ENCODE data around the gene KLHL3.

Gene KLHL3

GRCh38 chr5:137736496-137736895 lies 607 bp upstream of the KLHL3 start:
- POLR2A ChIA-PET, result interaction anchor here (0.5 to 1.8 kb wide), 2 partner anchors 17 to 294 kb away, joined by 3 to 5 read pairs; partner anchors contain the start of gene HNRNPA0
- Histone ChIP-seq H3K9me3 (ENCODE audit: control insufficient read depth, insufficient read depth, low read depth, low read length) (no peaks in the 10 kb centered on the region), H3K36me3 (ENCODE audit: control insufficient read depth in 2 of 2, insufficient read depth in 1 of 2, low read length in 2 of 2) (no peaks in the 10 kb centered on the region), H3K27ac (ENCODE audit: extremely low read depth, low read depth, low read length) (no peak overlapping the region), H3K4me3 (ENCODE audit: low read depth, low read length) (no peak overlapping the region), H3K4me1 (ENCODE audit: control insufficient read depth, insufficient read depth, low read length) (0 out of 2 replicates have a peak, but pooled peaks cover 6% of the 10 kb centered on the region)
- TF ChIP-seq ZNF394 (tag by site-specific recombination; IDR thresholded peaks at IDR 0.05; ENCODE audit: borderline replicate concordance) (no peak), ZNF202 (tag by site-specific recombination; IDR thresholded peaks at IDR 0.05; ENCODE audit: borderline replicate concordance) (no peak), ZNF354C (tag by site-specific recombination; IDR thresholded peaks at IDR 0.05; ENCODE audit: borderline replicate concordance, low read depth) (no peak), REST (tag by site-specific recombination; IDR thresholded peaks at IDR 0.05) (no peak)
- CTCF ChIA-PET, result interaction anchor here (0.7 to 10.2 kb wide), 12 partner anchors 9 to 416 kb away, joined by 3 to 201 read pairs (median 4); no protein-coding TSS in a partner anchor

- CTCF ChIA-PET, result interaction anchor here (0.5 to 10.2 kb wide), 7 partner anchors 16 to 415 kb away, joined by 3 to 201 read pairs (median 4); no protein-coding TSS in a partner anchor
These were observed 831 bp downstream of the KLHL3 start for GRCh38 chr5:137734962-137735554.

More at GRCh38 chr5:137734962-137735554, 831 bp downstream of the KLHL3 start:
- POLR2A ChIA-PET, result no interaction called here
- peak overlapping the region; percentile 1 for H3K4me3 ChIP-seq (ENCODE audit: low read depth, low read length)
- no peaks in the 10 kb centered on the region for H3K9me3 ChIP-seq (ENCODE audit: control insufficient read depth, insufficient read depth, low read depth, low read length)
- H3K36me3 ChIP-seq (ENCODE audit: control insufficient read depth in 2 of 2, insufficient read depth in 1 of 2, low read length in 2 of 2), result no peaks in the 10 kb centered on the region
- TF ChIP-seq ZNF843 (tag by site-specific recombination; IDR thresholded peaks at IDR 0.05) (no peak), ZNF362 (tag by site-specific recombination; IDR thresholded peaks at IDR 0.05) (no peak), ZNF837 (tag by site-specific recombination; IDR thresholded peaks at IDR 0.05) (no peak), ZNF426 (tag by site-specific recombination; IDR thresholded peaks at IDR 0.05) (no peak), ZNF600 (tag by site-specific recombination; IDR thresholded peaks at IDR 0.05) (no peak), ZNF354C (tag by site-specific recombination; IDR thresholded peaks at IDR 0.05; ENCODE audit: borderline replicate concordance, low read depth) (no peak), REST (tag by site-specific recombination; IDR thresholded peaks at IDR 0.05) (no peak), ZNF24 (tag by site-specific recombination; IDR thresholded peaks at IDR 0.05) (no peak), ZBTB20 (tag by site-specific recombination; IDR thresholded peaks at IDR 0.05) (no peak), ZNF155 (tag by site-specific recombination; IDR thresholded peaks at IDR 0.05) (no peak)
- TF ChIP-seq, protein P1, sequence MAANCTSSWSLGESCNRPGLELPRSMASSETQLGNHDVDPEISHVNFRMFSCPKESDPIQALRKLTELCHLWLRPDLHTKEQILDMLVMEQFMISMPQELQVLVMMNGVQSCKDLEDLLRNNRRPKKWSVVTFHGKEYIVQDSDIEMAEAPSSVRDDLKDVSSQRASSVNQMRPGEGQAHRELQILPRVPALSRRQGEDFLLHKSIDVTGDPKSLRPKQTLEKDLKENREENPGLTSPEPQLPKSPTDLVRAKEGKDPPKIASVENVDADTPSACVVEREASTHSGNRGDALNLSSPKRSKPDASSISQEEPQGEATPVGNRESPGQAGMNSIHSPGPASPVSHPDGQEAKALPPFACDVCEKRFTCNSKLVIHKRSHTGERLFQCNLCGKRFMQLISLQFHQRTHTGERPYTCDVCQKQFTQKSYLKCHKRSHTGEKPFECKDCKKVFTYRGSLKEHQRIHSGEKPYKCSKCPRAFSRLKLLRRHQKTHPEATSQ (tag by site-specific recombination; IDR thresholded peaks at IDR 0.05), result no peak
- TF ChIP-seq, protein P2, sequence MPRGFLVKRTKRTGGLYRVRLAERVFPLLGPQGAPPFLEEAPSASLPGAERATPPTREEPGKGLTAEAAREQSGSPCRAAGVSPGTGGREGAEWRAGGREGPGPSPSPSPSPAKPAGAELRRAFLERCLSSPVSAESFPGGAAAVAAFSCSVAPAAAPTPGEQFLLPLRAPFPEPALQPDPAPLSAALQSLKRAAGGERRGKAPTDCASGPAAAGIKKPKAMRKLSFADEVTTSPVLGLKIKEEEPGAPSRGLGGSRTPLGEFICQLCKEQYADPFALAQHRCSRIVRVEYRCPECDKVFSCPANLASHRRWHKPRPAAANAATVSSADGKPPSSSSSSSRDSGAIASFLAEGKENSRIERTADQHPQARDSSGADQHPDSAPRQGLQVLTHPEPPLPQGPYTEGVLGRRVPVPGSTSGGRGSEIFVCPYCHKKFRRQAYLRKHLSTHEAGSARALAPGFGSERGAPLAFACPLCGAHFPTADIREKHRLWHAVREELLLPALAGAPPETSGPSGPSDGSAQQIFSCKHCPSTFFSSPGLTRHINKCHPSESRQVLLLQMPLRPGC (tag by site-specific recombination; IDR thresholded peaks at IDR 0.05), result no peak
- no peak overlapping the region for H3K27ac ChIP-seq (ENCODE audit: extremely low read depth, low read depth, low read length)
- 0 out of 2 replicates have a peak, but pooled peaks cover 6% of the 10 kb centered on the region for H3K4me1 ChIP-seq (ENCODE audit: control insufficient read depth, insufficient read depth, low read length)
